Activated naive CD4-positive, alpha-beta T cell treated with anti-CD3 and anti-CD28 coated beads, Interleukin-2, amount 50 U/mL, for 72 hours (primary cell): Measurements from ENCODE around the gene TCEAL5. TPM values are rescaled to one million over a fixed set of nuclear protein-coding genes. Genes with fewer than 3 reads are reported as not detected.
"Not testable (repeated sequence)": the region's sequence is repeated elsewhere in the genome, so short reads cannot be mapped to it uniquely, and the experiment has no call there.

Source experiments
- ATAC-seq, 2 donors: fragments of 150-1000 bp; cut with Tn5 transposase; 2 replicates each; pipeline ENCODE4 v1.10.0; 2021; ENCODE audit warnings: mild to moderate bottlenecking in 2 of 2, moderate library complexity in 2 of 2
- DNase-seq, 2 donors: peaks; one replicate each; pipeline ENCODE4 v3.0.0; 2021 to 2022; ENCODE audit warnings: low spot score in 2 of 2
- H3K27ac Mint-ChIP-seq, 2 donors: one replicate each; pipeline ENCODE4 v1.8.0; 2022; ENCODE audit warnings: mild to moderate bottlenecking in 2 of 2, mixed read lengths in 2 of 2
- H3K36me3 Mint-ChIP-seq, 2 donors: one replicate each; pipeline ENCODE4 v1.8.0; 2022; ENCODE audit warnings: mixed read lengths in 2 of 2
- H3K9me3 Mint-ChIP-seq, 2 donors: one replicate each; pipeline ENCODE4 v1.8.0; 2022; ENCODE audit warnings: mixed read lengths in 2 of 2
- total RNA-seq, 2 donors: library from RNA; stranded (reverse); gene quantifications; one replicate each; pipeline ENCODE4 v1.2.3, GENCODE V29; 2022

The TCEAL5 gene
- not detected for total RNA-seq

GRCh38 chrX:103276581-103277002 is at the start of gene TCEAL5:
Gene TCEAL5, minus strand, starts transcription at chrX:103276750. Its CDS starts 2,187 bp downstream, at chrX:103274563.
- Mint-ChIP-seq H3K9me3 (no peaks in the 10 kb centered on the region), H3K36me3 (no peaks in the 10 kb centered on the region)
- ATAC-seq: no peak

GRCh38 chrX:103311399-103311780 is 34.8 kb upstream of the TCEAL5 start:
- no peak for ATAC-seq
- DNase-seq: no peak
- Mint-ChIP-seq H3K27ac (no peak overlapping the region), H3K36me3 (peaks cover 0 to 5% of the 10 kb centered on the region in 2 donors), H3K9me3 (no peaks in the 10 kb centered on the region)

More at GRCh38 chrX:103276581-103277002, at the start of gene TCEAL5:
- no peak for DNase-seq
- no peak within 1 kb of the TSS for H3K27ac Mint-ChIP-seq

GRCh38 chrX:103310555-103311398 is 34.2 kb upstream of the TCEAL5 start, which contains the start of gene BEX2:
Gene BEX2, minus strand, starts transcription at chrX:103310990. Its CDS starts 1,014 bp downstream, at chrX:103309976.
- Mint-ChIP-seq H3K36me3 (peaks cover 0 to 5% of the 10 kb centered on the region in 2 donors), H3K9me3 (no peaks in the 10 kb centered on the region), H3K27ac (peak within 1 kb of the TSS; percentile 54 to 72)
- DNase-seq (peak; percentile 74 to 85), ATAC-seq (peak; percentile 100)

GRCh38 chrX:103309860-103310554 is 33.5 kb upstream of the TCEAL5 start:
- H3K27ac Mint-ChIP-seq: no peak overlapping the region
- peak; percentile 11 to 14 for ATAC-seq
- no peak for DNase-seq

GRCh38 chrX:103305666-103306065 is 29.1 kb upstream of the TCEAL5 start:
- H3K27ac Mint-ChIP-seq, DNase-seq, ATAC-seq, H3K36me3 Mint-ChIP-seq, H3K9me3 Mint-ChIP-seq: not testable (repeated sequence)

More at GRCh38 chrX:103309860-103310554, 33.5 kb upstream of the TCEAL5 start:
- Mint-ChIP-seq H3K9me3 (no peaks in the 10 kb centered on the region), H3K36me3 (peaks cover 0 to 5% of the 10 kb centered on the region in 2 donors)

- H3K9me3 Mint-ChIP-seq: no peaks in the 10 kb centered on the region
- peak in 1 of 2 donors; percentile 44 for ATAC-seq
- H3K36me3 Mint-ChIP-seq: peaks cover 0 to 3% of the 10 kb centered on the region in 2 donors
- no peak overlapping the region for H3K27ac Mint-ChIP-seq
- DNase-seq: no peak
These were observed 28.2 kb upstream of the TCEAL5 start for GRCh38 chrX:103304705-103305104.

GRCh38 chrX:103293118-103293517 is 16.6 kb upstream of the TCEAL5 start:
- Mint-ChIP-seq H3K9me3 (no peaks in the 10 kb centered on the region), H3K36me3 (no peaks in the 10 kb centered on the region), H3K27ac (no peak overlapping the region)
- DNase-seq (no peak), ATAC-seq (no peak)

GRCh38 chrX:103279624-103280023 is 3.1 kb upstream of the TCEAL5 start:
- no peaks in the 10 kb centered on the region for H3K9me3 Mint-ChIP-seq
- DNase-seq: no peak
- no peak for ATAC-seq
- no peak overlapping the region for H3K27ac Mint-ChIP-seq
- no peaks in the 10 kb centered on the region for H3K36me3 Mint-ChIP-seq

GRCh38 chrX:103275947-103276567 is 493 bp downstream of the TCEAL5 start:
- DNase-seq (no peak), ATAC-seq (no peak)
- Mint-ChIP-seq H3K36me3 (no peaks in the 10 kb centered on the region), H3K27ac (no peak overlapping the region), H3K9me3 (no peaks in the 10 kb centered on the region)

- no peaks in the 10 kb centered on the region for H3K9me3 Mint-ChIP-seq
- no peaks in the 10 kb centered on the region for H3K36me3 Mint-ChIP-seq
- ATAC-seq (no peak), DNase-seq (no peak)
- no peak overlapping the region for H3K27ac Mint-ChIP-seq
These were observed 2.3 kb downstream of the TCEAL5 start for GRCh38 chrX:103274284-103274683.

- H3K36me3 Mint-ChIP-seq: peaks cover 13 to 19% of the 10 kb centered on the region in 2 donors
- no peak overlapping the region for H3K27ac Mint-ChIP-seq
- DNase-seq: no peak
- ATAC-seq: no peak
- no peaks in the 10 kb centered on the region for H3K9me3 Mint-ChIP-seq
These were observed 18.3 kb downstream of the TCEAL5 start for GRCh38 chrX:103258275-103258674.

GRCh38 chrX:103256651-103257050 is 19.9 kb downstream of the TCEAL5 start:
- no peak for ATAC-seq

GRCh38 chrX:103254921-103255493 is 21.5 kb downstream of the TCEAL5 start, which contains the start of gene TCEAL8:
Gene TCEAL8, minus strand, starts transcription at chrX:103255155. Its CDS starts 1,176 bp downstream, at chrX:103253979.
- peak; percentile 96 for ATAC-seq
- Mint-ChIP-seq H3K9me3 (no peaks in the 10 kb centered on the region), H3K27ac (peak within 1 kb of the TSS; percentile 96 to 97), H3K36me3 (peaks cover 13 to 19% of the 10 kb centered on the region in 2 donors)
- DNase-seq: peak in 1 of 2 donors; percentile 44

More at GRCh38 chrX:103256651-103257050, 19.9 kb downstream of the TCEAL5 start:
- Mint-ChIP-seq H3K9me3 (no peaks in the 10 kb centered on the region), H3K27ac (no peak overlapping the region), H3K36me3 (peaks cover 13 to 19% of the 10 kb centered on the region in 2 donors)
- no peak for DNase-seq

- ATAC-seq: peak; percentile 65 to 77
- peak overlapping the region; percentile 96 to 97 for H3K27ac Mint-ChIP-seq
These were observed 22.3 kb downstream of the TCEAL5 start for GRCh38 chrX:103254171-103254824.

GRCh38 chrX:103253608-103254007 is 22.9 kb downstream of the TCEAL5 start:
- Mint-ChIP-seq H3K9me3 (no peaks in the 10 kb centered on the region), H3K27ac (peak overlapping the region; percentile 93 to 97), H3K36me3 (peaks cover 13 to 19% of the 10 kb centered on the region in 2 donors)
- ATAC-seq (no peak), DNase-seq (no peak)

More at GRCh38 chrX:103254171-103254824, 22.3 kb downstream of the TCEAL5 start:
- H3K9me3 Mint-ChIP-seq: no peaks in the 10 kb centered on the region
- DNase-seq: peak in 1 of 2 donors; percentile 17
- peaks cover 13 to 19% of the 10 kb centered on the region in 2 donors for H3K36me3 Mint-ChIP-seq

GRCh38 chrX:103250977-103251376 is 25.6 kb downstream of the TCEAL5 start:
- H3K36me3 Mint-ChIP-seq: peaks cover 13 to 19% of the 10 kb centered on the region in 2 donors
- no peak for ATAC-seq
- H3K9me3 Mint-ChIP-seq: no peaks in the 10 kb centered on the region
- DNase-seq: no peak
- H3K27ac Mint-ChIP-seq: no peak overlapping the region
